ENCODE data around the gene NT5C1A. TPM values are rescaled to one million over a fixed set of nuclear protein-coding genes. Genes with fewer than 3 reads are reported as not detected.

Gene NT5C1A
- total RNA-seq, 1 donor from 2014 or later, result not detected

- Histone ChIP-seq H3K36me3 (ENCODE audit: control insufficient read depth, insufficient read depth, low read length) (no peaks in the 10 kb centered on the region), H3K27me3 (ENCODE audit: control insufficient read depth, insufficient read depth, low read length) (peaks cover 59% of the 10 kb centered on the region), H3K4me3 (ENCODE audit: low read depth, low read length) (no peak overlapping the region)
- no peak for TF ChIP-seq CTCF (IDR thresholded peaks at IDR 0.05; ENCODE audit: insufficient read depth, low read length, poor library complexity, severe bottlenecking)
- no peak for DNase-seq (ENCODE audit: low read depth)
Observed at GRCh38 chr1:39668894-39669293, 3.0 kb downstream of the NT5C1A start.

- TF ChIP-seq CTCF (IDR thresholded peaks at IDR 0.05; ENCODE audit: insufficient read depth, low read length, poor library complexity, severe bottlenecking), result no peak
- Histone ChIP-seq H3K27me3 (ENCODE audit: control insufficient read depth, insufficient read depth, low read length) (peaks cover 55% of the 10 kb centered on the region), H3K4me3 (ENCODE audit: low read depth, low read length) (no peak overlapping the region), H3K36me3 (ENCODE audit: control insufficient read depth, insufficient read depth, low read length) (no peaks in the 10 kb centered on the region)
- no peak for DNase-seq (ENCODE audit: low read depth)
Observed at GRCh38 chr1:39668111-39668510, 3.8 kb downstream of the NT5C1A start.

GRCh38 chr1:39666772-39667171 lies 5.1 kb downstream of the NT5C1A start:
- Histone ChIP-seq H3K4me3 (ENCODE audit: low read depth, low read length) (no peak overlapping the region), H3K36me3 (ENCODE audit: control insufficient read depth, insufficient read depth, low read length) (no peaks in the 10 kb centered on the region), H3K27me3 (ENCODE audit: control insufficient read depth, insufficient read depth, low read length) (peaks cover 43% of the 10 kb centered on the region)
- no peak for TF ChIP-seq CTCF (IDR thresholded peaks at IDR 0.05; ENCODE audit: insufficient read depth, low read length, poor library complexity, severe bottlenecking)
- no peak for DNase-seq (ENCODE audit: low read depth)

- DNase-seq (ENCODE audit: low read depth), result no peak
- no peak for TF ChIP-seq CTCF (IDR thresholded peaks at IDR 0.05; ENCODE audit: insufficient read depth, low read length, poor library complexity, severe bottlenecking)
- H3K36me3 ChIP-seq (ENCODE audit: control insufficient read depth, insufficient read depth, low read length), result no peaks in the 10 kb centered on the region
- no peak overlapping the region for H3K4me3 ChIP-seq (ENCODE audit: low read depth, low read length)
- H3K27me3 ChIP-seq (ENCODE audit: control insufficient read depth, insufficient read depth, low read length), result peaks cover 24% of the 10 kb centered on the region
Observed at GRCh38 chr1:39663559-39663958, 8.3 kb downstream of the NT5C1A start.

- Histone ChIP-seq H3K36me3 (ENCODE audit: control insufficient read depth, insufficient read depth, low read length) (no peaks in the 10 kb centered on the region), H3K4me3 (ENCODE audit: low read depth, low read length) (no peak overlapping the region), H3K27me3 (ENCODE audit: control insufficient read depth, insufficient read depth, low read length) (peaks cover 19% of the 10 kb centered on the region)
- no peak for TF ChIP-seq CTCF (IDR thresholded peaks at IDR 0.05; ENCODE audit: insufficient read depth, low read length, poor library complexity, severe bottlenecking)
- no peak for DNase-seq (ENCODE audit: low read depth)
Observed at GRCh38 chr1:39662861-39663260, 9.0 kb downstream of the NT5C1A start.

- no peak for TF ChIP-seq CTCF (IDR thresholded peaks at IDR 0.05; ENCODE audit: insufficient read depth, low read length, poor library complexity, severe bottlenecking)
- H3K4me3 ChIP-seq (ENCODE audit: low read depth, low read length), result no peak overlapping the region
- H3K36me3 ChIP-seq (ENCODE audit: control insufficient read depth, insufficient read depth, low read length), result no peaks in the 10 kb centered on the region
- no peak for DNase-seq (ENCODE audit: low read depth)
- H3K27me3 ChIP-seq (ENCODE audit: control insufficient read depth, insufficient read depth, low read length), result peaks cover 15% of the 10 kb centered on the region
Observed at GRCh38 chr1:39659538-39659937, 12.4 kb downstream of the NT5C1A start.
